ENCODE measurements around the gene SMAGP. TPM values are rescaled to one million over a fixed set of nuclear protein-coding genes. Genes with fewer than 3 reads are reported as not detected.

Gene SMAGP
- total and polyA plus RNA-seq, 4 donors, result 4.1 to 9.3 (median 6.5) TPM

DNA sequence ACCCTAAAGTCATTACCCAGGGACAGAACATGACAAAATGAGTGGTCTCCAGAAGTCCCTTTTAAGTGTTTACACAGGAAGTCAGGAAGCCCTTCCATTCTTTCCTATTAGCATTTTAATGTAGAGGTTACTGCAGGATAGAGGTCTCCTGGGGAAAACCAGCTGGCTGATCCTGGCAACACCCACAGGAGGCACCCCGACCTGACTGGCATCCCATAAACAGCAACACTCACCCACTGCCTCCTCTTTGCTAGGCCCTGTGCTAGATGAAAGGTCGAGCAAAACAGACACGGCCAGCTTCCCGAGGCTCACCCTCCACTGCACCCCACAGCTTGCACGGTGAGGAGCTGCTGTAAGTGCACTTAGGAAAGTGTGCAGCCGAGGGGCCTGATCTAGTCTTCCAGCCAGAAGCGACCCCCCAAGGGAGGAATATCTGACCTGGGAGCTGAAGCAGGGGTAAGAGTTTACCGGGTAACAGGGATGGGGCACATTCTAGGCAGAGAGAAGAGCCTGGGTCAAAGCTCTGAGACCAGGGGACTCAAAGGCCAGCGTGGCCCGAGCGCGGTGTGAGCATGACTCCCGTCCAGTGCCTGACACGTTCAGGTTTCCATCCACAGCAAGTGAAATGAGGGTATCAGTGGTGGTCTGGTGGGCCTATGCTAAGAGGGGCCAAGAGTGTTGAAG lies 22.6 kb downstream of the SMAGP start:
- whole genome bisulfite sequencing, 2 donors, result 65 to 67% methylated on average over 14 of the region's 14 CpGs
- intact Hi-C loops (cut with DNase I), result no loop called here
- H3K27me3 ChIP-seq (ENCODE audit: control insufficient read depth in 1 of 2, insufficient read depth in 2 of 2, low read length in 1 of 2), result no peaks in the 10 kb centered on the region
- peaks cover 4 to 5% of the 10 kb centered on the region in 2 donors for H3K36me3 ChIP-seq (ENCODE audit: control insufficient read depth in 1 of 2, insufficient read depth in 2 of 2, low read length in 1 of 2)
- DNase-seq (no peak), ATAC-seq (ENCODE audit: low FRiP score) (no peak)
- H3K9me3 ChIP-seq (ENCODE audit: control insufficient read depth, low read length), result no peaks in the 10 kb centered on the region
- no peaks in the 10 kb centered on the region for H3K4me1 ChIP-seq (ENCODE audit: control insufficient read depth in 1 of 2, insufficient read depth in 2 of 2, low read length in 2 of 2)
- H3K4me3 ChIP-seq (ENCODE audit: low read length in 2 of 2), result no peak overlapping the region
- H3K27ac ChIP-seq (ENCODE audit: low read depth in 1 of 2, low read length in 2 of 2), result no peak overlapping the region

DNA sequence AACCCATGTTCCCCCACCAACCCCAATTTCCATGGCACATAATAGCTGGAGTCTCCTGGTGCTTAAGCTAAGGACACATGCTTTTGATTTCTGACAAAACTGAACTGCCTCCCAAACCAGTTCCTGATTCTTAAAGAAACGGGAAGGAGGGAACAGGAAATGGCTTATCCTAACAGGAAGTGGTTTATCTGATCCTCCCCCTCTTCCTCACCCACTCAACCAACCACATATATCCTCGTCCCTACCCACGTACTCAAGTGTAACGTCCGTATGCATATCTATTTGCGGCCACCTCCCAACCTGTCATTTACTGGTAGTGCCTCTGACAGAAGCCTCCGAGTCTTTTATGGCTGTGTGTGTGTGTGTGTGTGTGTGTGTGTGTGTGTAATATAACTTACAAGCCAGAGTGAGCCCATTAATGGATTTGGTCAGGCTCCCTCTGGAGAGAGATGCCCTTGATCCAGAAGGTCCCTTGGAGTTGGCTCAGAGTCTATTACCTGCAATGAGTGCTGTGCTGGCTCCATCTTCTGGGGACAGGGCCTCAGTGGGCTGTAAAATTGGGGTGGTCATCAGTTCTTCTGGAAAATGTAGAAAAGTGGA lies 23.9 kb downstream of the SMAGP start:
- ATAC-seq (ENCODE audit: low FRiP score) (peak; percentile 36), DNase-seq (no peak)
- 52 to 60% methylated on average over 7 of the region's 7 CpGs for WGBS, 2 donors

GRCh38 chr12:51245476-51246253 lies 24.6 kb downstream of the SMAGP start:
- H3K4me1 ChIP-seq (ENCODE audit: control insufficient read depth in 1 of 2, insufficient read depth in 2 of 2, low read length in 2 of 2), result no peaks in the 10 kb centered on the region
- 89 to 90% methylated on average over 11 of the region's 11 CpGs for WGBS, 2 donors
- peaks cover 10 to 13% of the 10 kb centered on the region in 2 donors for H3K36me3 ChIP-seq (ENCODE audit: control insufficient read depth in 1 of 2, insufficient read depth in 2 of 2, low read length in 1 of 2)
- no peak for ATAC-seq (ENCODE audit: low FRiP score)
- no peaks in the 10 kb centered on the region for H3K27me3 ChIP-seq (ENCODE audit: control insufficient read depth in 1 of 2, insufficient read depth in 2 of 2, low read length in 1 of 2)
- no peak for DNase-seq
- no peak overlapping the region for H3K4me3 ChIP-seq (ENCODE audit: low read length in 2 of 2)
- no peaks in the 10 kb centered on the region for H3K9me3 ChIP-seq (ENCODE audit: control insufficient read depth, low read length)
- H3K27ac ChIP-seq (ENCODE audit: low read depth in 1 of 2, low read length in 2 of 2), result no peak overlapping the region
- intact Hi-C loops (cut with DNase I), result no loop called here

More for the DNA sequence above, 23.9 kb downstream of the SMAGP start:
- Histone ChIP-seq H3K4me3 (ENCODE audit: low read length in 2 of 2) (no peak overlapping the region), H3K36me3 (ENCODE audit: control insufficient read depth in 1 of 2, insufficient read depth in 2 of 2, low read length in 1 of 2) (peaks cover 8 to 10% of the 10 kb centered on the region in 2 donors), H3K4me1 (ENCODE audit: control insufficient read depth in 1 of 2, insufficient read depth in 2 of 2, low read length in 2 of 2) (no peaks in the 10 kb centered on the region), H3K9me3 (ENCODE audit: control insufficient read depth, low read length) (no peaks in the 10 kb centered on the region), H3K27me3 (ENCODE audit: control insufficient read depth in 1 of 2, insufficient read depth in 2 of 2, low read length in 1 of 2) (no peaks in the 10 kb centered on the region), H3K27ac (ENCODE audit: low read depth in 1 of 2, low read length in 2 of 2) (no peak overlapping the region)
- intact Hi-C loops (cut with DNase I), result no loop called here

DNA sequence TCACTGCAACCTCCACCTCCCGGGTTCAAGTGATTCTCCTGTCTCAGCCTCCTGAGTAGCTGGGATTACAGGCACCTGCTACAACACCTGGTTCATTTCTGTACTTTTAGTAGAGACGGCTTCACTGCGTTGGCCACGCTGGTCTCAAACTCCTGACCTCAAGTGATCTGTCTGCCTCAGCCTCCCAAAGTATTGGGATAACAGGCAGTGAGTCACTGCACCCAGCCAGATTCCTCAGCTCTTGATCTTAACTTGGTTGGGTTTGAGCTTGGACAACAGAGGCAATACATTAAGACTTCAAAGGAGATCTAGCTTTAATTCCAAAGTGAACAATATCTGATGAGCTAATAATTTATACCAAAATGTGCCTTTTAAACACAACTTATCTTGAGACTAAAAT lies 25.9 kb downstream of the SMAGP start:
- WGBS, 2 donors, result 92 to 93% methylated on average over 4 of the region's 4 CpGs
- Histone ChIP-seq H3K27ac (ENCODE audit: low read depth in 1 of 2, low read length in 2 of 2) (no peak overlapping the region), H3K4me3 (ENCODE audit: low read length in 2 of 2) (no peak overlapping the region), H3K4me1 (ENCODE audit: control insufficient read depth in 1 of 2, insufficient read depth in 2 of 2, low read length in 2 of 2) (no peaks in the 10 kb centered on the region), H3K9me3 (ENCODE audit: control insufficient read depth, low read length) (no peaks in the 10 kb centered on the region), H3K27me3 (ENCODE audit: control insufficient read depth in 1 of 2, insufficient read depth in 2 of 2, low read length in 1 of 2) (no peaks in the 10 kb centered on the region), H3K36me3 (ENCODE audit: control insufficient read depth in 1 of 2, insufficient read depth in 2 of 2, low read length in 1 of 2) (peaks cover 10 to 13% of the 10 kb centered on the region in 2 donors)
- DNase-seq, result no peak
- no peak for ATAC-seq (ENCODE audit: low FRiP score)
- intact Hi-C loops (cut with DNase I), result no loop called here

DNA sequence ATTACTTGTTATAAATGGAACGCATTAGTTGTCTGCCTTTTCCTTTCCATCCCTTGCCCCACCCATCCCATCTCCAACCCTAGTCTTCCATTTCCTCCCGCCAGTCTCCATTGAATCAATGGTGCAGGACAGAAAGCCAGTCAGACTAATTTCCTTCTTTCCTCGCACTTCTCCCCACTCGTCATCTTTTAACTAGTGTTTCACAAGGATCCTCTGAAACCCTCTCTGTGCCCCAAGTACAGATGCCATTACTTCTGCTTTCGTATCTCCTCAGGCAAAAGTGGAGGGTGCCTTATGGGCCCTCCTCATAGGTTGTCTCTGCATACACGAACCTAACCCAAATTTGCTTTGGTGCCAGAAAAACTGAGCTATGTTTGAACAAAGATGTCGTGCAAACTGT lies 27.3 kb downstream of the SMAGP start:
- Histone ChIP-seq H3K27ac (ENCODE audit: low read depth in 1 of 2, low read length in 2 of 2) (no peak overlapping the region), H3K36me3 (ENCODE audit: control insufficient read depth in 1 of 2, insufficient read depth in 2 of 2, low read length in 1 of 2) (peaks cover 10 to 13% of the 10 kb centered on the region in 2 donors), H3K4me1 (ENCODE audit: control insufficient read depth in 1 of 2, insufficient read depth in 2 of 2, low read length in 2 of 2) (no peaks in the 10 kb centered on the region), H3K4me3 (ENCODE audit: low read length in 2 of 2) (no peak overlapping the region), H3K9me3 (ENCODE audit: control insufficient read depth, low read length) (no peaks in the 10 kb centered on the region), H3K27me3 (ENCODE audit: control insufficient read depth in 1 of 2, insufficient read depth in 2 of 2, low read length in 1 of 2) (no peaks in the 10 kb centered on the region)
- DNase-seq (no peak), ATAC-seq (ENCODE audit: low FRiP score) (no peak)
- intact Hi-C loops (cut with DNase I), result no loop called here
- 68 to 72% methylated on average over 7 of the region's 7 CpGs for WGBS, 2 donors

DNA sequence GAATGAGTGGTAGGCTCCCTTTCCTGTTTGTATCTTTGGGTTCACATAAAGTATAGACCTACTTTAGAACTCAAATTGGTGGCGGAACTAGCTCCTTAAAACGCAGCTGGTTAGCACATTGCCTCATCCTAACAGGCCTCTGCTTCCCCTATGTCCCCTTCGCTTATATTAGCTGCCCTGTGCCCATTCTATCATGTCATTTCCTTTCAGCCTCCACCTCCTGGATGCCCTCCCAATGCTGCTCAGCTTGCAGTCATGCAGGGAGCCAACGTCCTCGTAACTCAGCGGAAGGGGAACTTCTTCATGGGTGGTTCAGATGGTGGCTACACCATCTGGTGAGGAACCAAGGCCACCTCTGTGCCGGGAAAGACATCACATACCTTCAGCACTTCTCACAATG lies 28.1 kb downstream of the SMAGP start:
- WGBS, 2 donors, result 77 to 90% methylated on average over 7 of the region's 7 CpGs
- intact Hi-C loops (cut with DNase I), result no loop called here

GRCh38 chr12:51240971-51241370 lies 29.2 kb downstream of the SMAGP start:
- no peak overlapping the region for H3K4me3 ChIP-seq (ENCODE audit: low read length in 2 of 2)
- H3K27me3 ChIP-seq (ENCODE audit: control insufficient read depth in 1 of 2, insufficient read depth in 2 of 2, low read length in 1 of 2), result no peaks in the 10 kb centered on the region
- intact Hi-C loops (cut with DNase I), result no loop called here
- H3K9me3 ChIP-seq (ENCODE audit: control insufficient read depth, low read length), result no peaks in the 10 kb centered on the region
- DNase-seq (no peak), ATAC-seq (ENCODE audit: low FRiP score) (no peak)
- H3K4me1 ChIP-seq (ENCODE audit: control insufficient read depth in 1 of 2, insufficient read depth in 2 of 2, low read length in 2 of 2), result no peaks in the 10 kb centered on the region
- peaks cover 10 to 13% of the 10 kb centered on the region in 2 donors for H3K36me3 ChIP-seq (ENCODE audit: control insufficient read depth in 1 of 2, insufficient read depth in 2 of 2, low read length in 1 of 2)
- peak overlapping the region in 1 of 2 donors; percentile 56 for H3K27ac ChIP-seq (ENCODE audit: low read depth in 1 of 2, low read length in 2 of 2)
- 20 to 32% methylated on average over 2 of the region's 2 CpGs for WGBS, 2 donors

More for the DNA sequence above, 28.1 kb downstream of the SMAGP start:
- Histone ChIP-seq H3K36me3 (ENCODE audit: control insufficient read depth in 1 of 2, insufficient read depth in 2 of 2, low read length in 1 of 2) (peaks cover 10 to 13% of the 10 kb centered on the region in 2 donors), H3K9me3 (ENCODE audit: control insufficient read depth, low read length) (no peaks in the 10 kb centered on the region), H3K4me1 (ENCODE audit: control insufficient read depth in 1 of 2, insufficient read depth in 2 of 2, low read length in 2 of 2) (no peaks in the 10 kb centered on the region), H3K27me3 (ENCODE audit: control insufficient read depth in 1 of 2, insufficient read depth in 2 of 2, low read length in 1 of 2) (no peaks in the 10 kb centered on the region), H3K4me3 (ENCODE audit: low read length in 2 of 2) (no peak overlapping the region), H3K27ac (ENCODE audit: low read depth in 1 of 2, low read length in 2 of 2) (no peak overlapping the region)
- no peak for ATAC-seq (ENCODE audit: low FRiP score)
- DNase-seq, result peak in 1 of 2 donors; percentile 72

GRCh38 chr12:51238510-51239334 lies 31.5 kb downstream of the SMAGP start, which contains the start of gene DAZAP2:
Gene DAZAP2 (plus strand): TSS chr12:51238826. CDS start chr12:51238908, 82 bp downstream.
- WGBS, 2 donors, result 0 to 1% methylated on average over 67 to 70 of the region's 70 CpGs
- DNase-seq, result peak; percentile 98

More at GRCh38 chr12:51238510-51239334, 31.5 kb downstream of the SMAGP start, which contains the start of gene DAZAP2:
- H3K27ac ChIP-seq (ENCODE audit: low read depth in 1 of 2, low read length in 2 of 2), result peak within 1 kb of the TSS; percentile 92 to 97
- intact Hi-C loops (cut with DNase I), result loop anchor here (2.0 to 5.0 kb wide), 3 partner anchors 20 to 156 kb away; partner anchors contain the start of genes TFCP2 (in 2 of the 2), CSRNP2 (in 1 of the 2) and POU6F1 (in 1 of the 2)
- no peaks in the 10 kb centered on the region for H3K27me3 ChIP-seq (ENCODE audit: control insufficient read depth in 1 of 2, insufficient read depth in 2 of 2, low read length in 1 of 2)
- no peaks in the 10 kb centered on the region for H3K4me1 ChIP-seq (ENCODE audit: control insufficient read depth in 1 of 2, insufficient read depth in 2 of 2, low read length in 2 of 2)
- H3K9me3 ChIP-seq (ENCODE audit: control insufficient read depth, low read length), result no peaks in the 10 kb centered on the region
- H3K36me3 ChIP-seq (ENCODE audit: control insufficient read depth in 1 of 2, insufficient read depth in 2 of 2, low read length in 1 of 2), result peaks cover 10 to 11% of the 10 kb centered on the region in 2 donors
- peak; percentile 99 for ATAC-seq (ENCODE audit: low FRiP score)
- H3K4me3 ChIP-seq (ENCODE audit: low read length in 2 of 2), result peak within 1 kb of the TSS; percentile 72 to 80
